Embryonic facial prominence (tissue), 1 donor: ENCODE measurements around the gene ZCWPW1.
"Not testable (repeated sequence)": the region's sequence is repeated elsewhere in the genome, so short reads cannot be mapped to it uniquely, and the experiment has no call there.

ENCODE experiments used
- DNase-seq: peaks from one replicate; pipeline ENCODE4 v3.0.0-alpha.2; 2016; ENCODE audit errors: extremely low spot score

ZCWPW1 gene

GRCh38 chr7:100455206-100455605 lies 26.7 kb upstream of the ZCWPW1 start:
- no peak for DNase-seq

- not testable (repeated sequence) for DNase-seq
Observed at GRCh38 chr7:100453854-100454253, 25.4 kb upstream of the ZCWPW1 start.

GRCh38 chr7:100452513-100452912 lies 24.0 kb upstream of the ZCWPW1 start:
- DNase-seq, result no peak

GRCh38 chr7:100449190-100449795 lies 20.8 kb upstream of the ZCWPW1 start:
- DNase-seq, result no peak

- not testable (repeated sequence) for DNase-seq
Observed at GRCh38 chr7:100447363-100447762, 18.9 kb upstream of the ZCWPW1 start.

GRCh38 chr7:100446040-100446439 lies 17.5 kb upstream of the ZCWPW1 start:
- DNase-seq, result no peak

GRCh38 chr7:100444311-100445278 lies 16.1 kb upstream of the ZCWPW1 start:
- DNase-seq, result no peak

GRCh38 chr7:100443096-100443840 lies 14.8 kb upstream of the ZCWPW1 start:
- no peak for DNase-seq

- no peak for DNase-seq
Observed at GRCh38 chr7:100441641-100442535, 13.4 kb upstream of the ZCWPW1 start.

GRCh38 chr7:100439244-100439643 lies 10.7 kb upstream of the ZCWPW1 start:
- DNase-seq, result not testable (repeated sequence)

- not testable (repeated sequence) for DNase-seq
Observed at GRCh38 chr7:100438731-100439130, 10.2 kb upstream of the ZCWPW1 start.

- no peak for DNase-seq
Observed at GRCh38 chr7:100438172-100438571, 9.7 kb upstream of the ZCWPW1 start.

- no peak for DNase-seq
Observed at GRCh38 chr7:100437150-100438100, 8.9 kb upstream of the ZCWPW1 start.

GRCh38 chr7:100435401-100436304 lies 7.2 kb upstream of the ZCWPW1 start:
- no peak for DNase-seq

- no peak for DNase-seq
Observed at GRCh38 chr7:100434297-100435144, 6.0 kb upstream of the ZCWPW1 start.

GRCh38 chr7:100433592-100434296 lies 5.2 kb upstream of the ZCWPW1 start:
- no peak for DNase-seq

- DNase-seq, result no peak
Observed at GRCh38 chr7:100433276-100433591, 4.7 kb upstream of the ZCWPW1 start.
